Body of pancreas (tissue), 4 donors: ENCODE results near the gene NECTIN4.

Experiments used
- CTCF ChIP-seq, 7 experiments: fragments of 450-650 bp in 4 of 7; fragments of 200-600 bp in 3 of 7; sonication (generic) in 3 of 7; IDR thresholded peaks; one replicate each; pipeline ENCODE4 v1.5.1; 2016 to 2019; ENCODE audit warnings: antibody characterized with exemption in 7 of 7
- POLR2A ChIP-seq, 3 donors: fragments of 450-650 bp; IDR thresholded peaks; one replicate each; pipeline ENCODE4 v1.6.1; 2016; ENCODE audit warnings: antibody characterized with exemption in 3 of 3, mild to moderate bottlenecking in 2 of 3

- TF ChIP-seq CTCF (IDR thresholded peaks at IDR 0.05) (no peak), POLR2A (IDR thresholded peaks at IDR 0.05) (no peak)
Observed at GRCh38 chr1:161046605-161047228, 42.6 kb downstream of the NECTIN4 start.
